Panc1 (cell line): Measurements from ENCODE around the gene SUMO1.

Experiments
- CTCF ChIP-seq: fragments of 450-650 bp; IDR thresholded peaks from 2 replicates; pipeline ENCODE4 v1.5.1; 2017; ENCODE audit warnings: mild to moderate bottlenecking
- POLR2AphosphoS5 ChIP-seq: IDR thresholded peaks from 2 replicates; pipeline ENCODE4 v1.6.1; 2012; ENCODE audit warnings: mild to moderate bottlenecking, low read depth, low read length, moderate library complexity
- REST ChIP-seq, 2 experiments: IDR thresholded peaks; 2 replicates each; pipeline ENCODE4 v1.6.1; 2011 to 2012; ENCODE audit warnings: low read depth in 2 of 2, control low read depth in 1 of 2, low read length in 1 of 2, mild to moderate bottlenecking in 1 of 2, moderate library complexity in 1 of 2; ENCODE audit not compliant: insufficient read depth in 1 of 2
- TCF7L2 ChIP-seq: IDR thresholded peaks from 2 replicates; pipeline ENCODE4 v1.6.1; 2011; ENCODE audit warnings: mild to moderate bottlenecking, low read depth, low read length, inconsistent platforms

GRCh38 chr2:202204855-202205254 is 33.5 kb downstream of the SUMO1 start:
- TF ChIP-seq CTCF (no peak), POLR2AphosphoS5 (no peak), REST (IDR thresholded peaks at IDR 0.05; ENCODE audit: insufficient read depth in 1 of 2, low read depth in 2 of 2, low read length in 1 of 2) (no peak), TCF7L2 (no peak)
